Kasumi-1 (cell line): ENCODE measurements around the gene BRF1.
"Not testable (repeated sequence)": the region's sequence is repeated elsewhere in the genome, so short reads cannot be mapped to it uniquely, and the experiment has no call there.

ENCODE experiments used
- DNase-seq, 2 experiments: peaks; one replicate each; lab custom pipeline; 2025; lab: John Stamatoyannopoulos, UW

Gene BRF1

DNA sequence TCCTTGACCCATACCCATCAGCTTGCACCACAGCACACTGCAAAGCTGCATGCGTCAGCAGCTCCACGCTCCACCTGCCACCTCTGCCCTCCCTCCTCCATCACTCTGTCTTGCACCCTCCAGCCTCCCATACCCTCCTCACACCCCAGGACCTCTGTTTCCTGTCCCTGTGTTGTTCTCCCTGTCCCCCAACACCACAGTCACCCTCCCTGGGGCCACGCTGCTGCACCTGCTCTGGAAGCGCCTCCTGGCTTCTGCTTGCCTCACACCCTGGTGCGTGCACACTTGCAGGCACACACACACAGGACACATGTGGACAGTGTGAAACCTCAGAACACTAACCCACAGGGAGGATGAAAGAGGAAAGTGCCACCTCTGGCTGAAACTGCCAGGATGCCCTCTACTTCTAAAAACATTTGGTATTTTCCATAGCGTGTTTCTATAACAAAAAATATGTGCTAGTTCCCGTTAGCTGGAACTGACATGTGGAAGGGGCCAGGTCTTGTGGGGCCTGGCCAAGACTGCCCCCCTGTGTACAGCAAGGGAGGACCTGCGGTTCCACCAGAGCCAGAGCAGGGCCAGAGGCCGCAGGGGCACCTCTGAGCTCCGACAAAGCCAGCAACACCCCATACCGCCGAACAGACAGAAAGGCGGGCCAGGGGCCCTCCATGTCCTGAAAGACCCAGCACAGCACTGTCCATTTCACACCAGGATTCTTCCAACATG, 10.0 kb downstream of the BRF1 start:
- DNase-seq, result no peak

DNA sequence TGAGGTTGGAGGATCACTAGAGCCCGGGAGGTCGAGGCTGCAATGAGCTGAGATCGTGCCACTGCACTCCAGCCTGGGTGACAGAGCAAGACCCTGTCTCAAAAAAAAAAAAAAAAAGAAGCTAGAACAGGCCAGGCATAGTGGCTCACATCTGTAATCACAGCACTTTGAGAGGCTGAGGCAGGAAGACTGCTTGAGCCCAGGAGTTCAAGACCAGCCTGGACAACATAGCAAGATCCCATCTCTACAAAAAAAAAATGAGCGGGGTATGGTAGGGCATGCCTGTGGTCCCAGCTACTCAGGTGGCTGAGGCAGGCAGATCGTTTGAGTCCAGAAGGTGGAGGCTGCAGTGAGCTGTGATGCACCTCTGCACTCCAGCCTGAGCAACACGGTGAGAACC, 11.9 kb downstream of the BRF1 start:
- DNase-seq, result not testable (repeated sequence)

GRCh38 chr14:105287249-105288102, 13.3 kb downstream of the BRF1 start:
- DNase-seq, result no peak

- no peak for DNase-seq
Measured at GRCh38 chr14:105286759-105287144, 14.0 kb downstream of the BRF1 start.

DNA sequence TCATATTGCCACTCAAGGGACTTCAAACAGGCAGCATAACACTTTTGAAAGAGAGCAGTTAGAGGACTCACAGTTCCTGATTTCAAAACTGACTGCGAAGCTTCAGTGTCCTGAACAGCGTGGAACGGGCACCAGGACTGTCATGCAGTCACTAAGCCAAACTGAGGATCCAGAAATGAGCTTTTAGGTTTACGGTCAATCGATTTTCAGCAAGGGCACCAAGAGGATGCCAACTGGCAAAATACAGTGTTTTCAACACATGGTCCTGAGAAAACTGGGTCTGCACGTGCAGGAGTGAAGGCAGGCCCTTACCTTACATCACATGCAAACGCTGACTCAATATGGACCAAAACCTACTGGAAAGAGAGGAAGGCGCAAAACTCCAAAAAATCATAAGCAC, 15.6 kb downstream of the BRF1 start:
- no peak for DNase-seq

DNA sequence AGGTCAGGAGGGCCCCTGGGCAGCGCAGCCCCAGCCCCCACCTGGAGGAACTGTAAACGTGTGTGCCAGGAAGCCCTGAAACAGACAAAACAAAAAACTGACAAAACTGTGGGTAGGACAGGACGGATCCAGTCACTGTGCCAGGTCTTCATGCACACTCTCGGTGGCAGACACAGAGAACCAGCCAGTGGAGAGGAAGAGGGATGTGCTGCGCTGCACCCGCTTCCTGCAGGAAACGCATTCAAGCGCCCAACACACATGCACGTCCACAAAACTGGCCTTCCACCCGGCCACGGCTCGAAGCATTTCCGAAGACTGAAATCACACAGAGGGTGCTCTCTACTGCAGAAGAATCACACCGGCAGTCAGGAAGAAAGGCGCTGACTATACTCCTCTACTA, 16.9 kb downstream of the BRF1 start:
- peak; percentile 67 to 74 for DNase-seq

- no peak for DNase-seq
Measured at GRCh38 chr14:105283028-105283427, 17.8 kb downstream of the BRF1 start.

DNA sequence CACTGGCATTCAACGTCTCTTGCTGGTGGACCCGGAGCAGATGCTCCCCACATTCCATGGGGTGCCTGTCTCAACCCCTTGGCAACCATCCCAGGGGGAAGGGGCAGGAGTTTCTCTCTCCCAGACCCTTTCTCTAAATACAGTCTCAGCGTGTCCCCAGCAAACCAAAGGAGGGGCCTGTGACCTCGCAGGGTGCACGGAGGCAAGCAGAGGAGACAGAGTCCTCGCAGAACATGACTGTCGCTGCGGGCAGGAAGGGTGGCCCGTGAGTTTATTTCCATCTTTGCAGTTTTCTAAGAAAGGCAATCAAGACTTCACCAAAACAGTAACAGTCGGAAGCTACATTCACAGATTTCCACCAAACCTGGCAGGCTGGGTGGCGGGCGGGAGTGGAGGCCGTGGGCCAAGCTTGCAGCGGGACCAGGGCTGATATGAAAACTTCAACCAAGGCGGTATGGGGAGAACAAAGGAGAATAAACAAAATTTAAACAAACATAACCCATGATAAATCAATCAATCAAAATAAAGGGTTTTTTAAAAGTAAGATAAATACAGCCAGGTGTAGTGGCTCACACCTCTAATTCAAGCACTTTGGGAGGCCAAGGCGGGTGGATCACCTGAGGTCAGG, 18.6 kb downstream of the BRF1 start:
- no peak for DNase-seq

DNA sequence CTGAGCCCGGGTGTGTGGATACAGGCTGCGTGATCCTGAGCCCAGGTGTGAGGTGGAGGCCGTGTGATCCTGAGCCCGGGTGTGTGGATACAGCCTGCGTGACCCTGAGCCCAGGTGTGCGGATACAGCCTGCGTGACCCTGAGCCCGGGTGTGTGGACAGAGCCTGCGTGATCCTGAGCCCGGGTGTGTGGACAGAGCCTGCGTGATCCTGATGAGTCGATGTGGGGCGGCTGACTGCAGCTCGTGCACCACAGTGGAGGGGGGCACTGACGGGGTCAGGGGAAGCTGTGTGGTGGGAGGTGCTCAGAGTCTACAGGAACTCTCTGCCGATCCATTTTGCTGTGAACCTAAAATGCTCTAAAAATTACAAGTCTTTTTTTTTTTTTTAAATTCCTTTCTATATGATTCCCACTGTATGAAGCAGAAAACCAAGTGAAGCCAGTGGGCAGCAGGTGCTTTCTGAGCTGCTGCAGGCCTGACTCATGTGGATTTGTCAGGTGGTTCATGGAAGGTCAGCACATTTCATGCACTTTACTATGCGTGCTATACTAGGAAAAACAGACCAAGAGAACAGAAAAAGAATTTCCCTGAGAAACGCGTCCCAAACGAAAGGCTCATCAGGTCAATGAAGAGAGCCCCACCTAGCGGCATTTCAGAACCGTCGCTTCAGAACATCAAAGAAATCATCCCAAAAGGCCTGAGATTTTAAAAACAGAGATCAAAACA, 19.3 kb downstream of the BRF1 start:
- peak; percentile 74 to 92 for DNase-seq

DNA sequence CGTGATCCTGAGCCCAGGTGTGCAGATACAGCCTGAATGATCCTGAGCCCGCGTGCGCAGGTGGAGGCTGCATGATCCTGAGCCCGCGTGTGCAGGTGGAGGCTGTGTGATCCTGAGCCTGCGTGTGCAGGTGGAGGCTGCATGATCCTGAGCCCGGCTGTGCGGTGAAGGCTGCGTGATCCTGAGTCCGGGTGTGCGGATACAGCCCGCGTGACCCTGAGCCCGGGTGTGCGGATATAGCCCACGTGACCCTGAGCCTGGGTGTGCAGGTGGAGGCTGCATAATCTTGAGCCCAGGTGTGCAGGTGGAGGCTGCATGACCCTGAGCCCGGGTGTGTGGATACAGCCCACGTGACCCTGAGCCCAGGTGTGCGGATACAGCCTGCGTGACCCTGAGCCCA, 20.3 kb downstream of the BRF1 start:
- no peak for DNase-seq

- no peak for DNase-seq
Measured at GRCh38 chr14:105279642-105280361, 21.0 kb downstream of the BRF1 start.

DNA sequence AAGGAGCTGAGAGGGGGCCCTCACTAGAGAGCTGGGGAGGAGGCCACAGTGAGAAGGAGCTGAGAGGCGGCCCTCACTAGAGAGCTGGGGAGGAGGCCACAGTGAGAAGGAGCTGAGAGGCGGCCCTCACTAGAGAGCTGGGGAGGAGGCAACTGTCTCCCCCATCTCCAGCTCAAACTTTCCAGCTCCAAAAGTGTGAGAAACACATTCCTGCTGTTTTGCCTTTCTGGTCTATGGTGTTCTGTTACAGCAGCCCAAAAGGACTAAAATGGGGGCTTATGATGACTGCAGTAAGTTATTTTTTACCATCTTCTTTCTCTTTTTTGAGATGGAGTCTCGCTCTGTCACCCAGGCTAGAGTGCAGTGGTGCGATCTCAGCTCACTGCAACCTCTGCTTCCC, 23.4 kb downstream of the BRF1 start:
- not testable (repeated sequence) for DNase-seq

GRCh38 chr14:105275267-105275946, 25.4 kb downstream of the BRF1 start:
- DNase-seq, result no peak

- no peak for DNase-seq
Measured at GRCh38 chr14:105274637-105275036, 26.2 kb downstream of the BRF1 start.

GRCh38 chr14:105273062-105273461, 27.7 kb downstream of the BRF1 start:
- no peak for DNase-seq

- no peak for DNase-seq
Measured at GRCh38 chr14:105272623-105273022, 28.2 kb downstream of the BRF1 start.

GRCh38 chr14:105271224-105271890, 29.4 kb downstream of the BRF1 start:
- no peak for DNase-seq

DNA sequence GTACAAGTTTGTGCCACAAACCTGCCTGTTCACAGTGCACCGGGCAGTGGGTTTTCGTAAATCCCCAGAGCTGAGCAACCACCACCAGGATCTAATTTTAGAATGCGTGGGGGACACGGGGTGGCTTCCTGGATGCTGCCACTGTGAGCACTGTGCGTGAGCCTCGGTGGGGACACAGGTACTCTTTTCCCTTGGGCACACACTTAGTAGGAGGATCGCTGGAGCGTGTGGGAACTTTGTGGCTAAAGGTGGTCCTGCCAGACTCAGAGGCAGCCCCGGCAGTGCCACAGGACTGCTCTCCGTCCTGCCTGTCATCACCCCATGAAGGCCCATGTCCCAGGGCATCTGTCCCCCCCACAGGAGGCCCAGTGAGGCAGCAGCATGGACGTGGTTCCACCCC, 31.4 kb downstream of the BRF1 start:
- DNase-seq, result no peak

GRCh38 chr14:105268736-105269354, 32.0 kb downstream of the BRF1 start:
- no peak for DNase-seq
